ENCODE measurements around the gene PWWP2B. TPM values are rescaled to one million over a fixed set of nuclear protein-coding genes. Genes with fewer than 3 reads are reported as not detected.

The PWWP2B gene
- total and polyA plus RNA-seq, 2 donors (not counting 3 experiments of a cell fraction or from before 2014, with no cell fraction given) = 4.6 to 11.8 TPM

GRCh38 chr10:132418527-132419416, 21.8 kb downstream of the PWWP2B start:
- Histone ChIP-seq H2AFZ (ENCODE audit: low read depth, low read length) (no peak overlapping the region), H3K4me3 (replicated peaks in 1 of 3; ENCODE audit: insufficient read depth in 1 of 3, low read depth in 1 of 3, low read length in 3 of 3) (no peak overlapping the region), H3K9me1 (replicated peaks; ENCODE audit: control insufficient read depth, extremely low read depth, insufficient read depth, low read length) (no peaks in the 10 kb centered on the region), H4K20me1 (replicated peaks; ENCODE audit: control insufficient read depth, extremely low read depth, insufficient read depth, low read length) (no peaks in the 10 kb centered on the region), H3K79me2 (ENCODE audit: control insufficient read depth, insufficient read depth, low read length) (no peaks in the 10 kb centered on the region), H3K4me2 (ENCODE audit: insufficient read depth, low read length) (no peak overlapping the region), H3K9ac (replicated peaks; ENCODE audit: extremely low read depth, insufficient read depth, low read length) (no peak overlapping the region), H3K27me3 (ENCODE audit: control insufficient read depth in 2 of 2, insufficient read depth in 2 of 2, low read length in 2 of 2) (no peaks in the 10 kb centered on the region), H3K27ac (ENCODE audit: insufficient read depth, low read depth, low read length) (peak overlapping the region; percentile 21), H3K9me3 (replicated peaks; ENCODE audit: control insufficient read depth, insufficient read depth, low read length) (no peaks in the 10 kb centered on the region), H3K36me3 (ENCODE audit: control insufficient read depth in 2 of 2, extremely low read depth in 1 of 2, insufficient read depth in 2 of 2, low read length in 2 of 2) (no peaks in the 10 kb centered on the region), H3K4me1 (ENCODE audit: control insufficient read depth, extremely low read depth, insufficient read depth, low read length) (peaks cover 15% of the 10 kb centered on the region)
- dilution Hi-C loops (cut with MboI; ENCODE audit: extremely low pct_ligation_motif_present, low sequenced_read_pairs) (no loop called here), intact Hi-C loops (cut with micrococcal nuclease) (loop anchor here (1.0 kb wide), 1 partner anchor 10 kb away; no protein-coding TSS in a partner anchor)
- ChIA-PET POLR2A (no interaction called here), CTCF (interaction anchor here (1.2 to 1.4 kb wide), 2 partner anchors 9 to 26 kb away, joined by 3 read pairs; no protein-coding TSS in a partner anchor)
- FAIRE-seq (no peak), DNase-seq (ENCODE audit: low read depth, low spot score) (no peak)
- BruUV-seq (replicated peaks) = no TSS peak
- TF ChIP-seq JUN (IDR thresholded peaks at IDR 0.05; ENCODE audit: borderline replicate concordance, insufficient read depth, insufficient read length, low read depth) (no peak), POLR2AphosphoS5 (IDR thresholded peaks at IDR 0.05; ENCODE audit: insufficient read depth, low read depth, low read length) (no peak), CTCF (IDR thresholded peaks at IDR 0.05; ENCODE audit: extremely low read depth in 1 of 2, insufficient read depth in 1 of 2, low read depth in 1 of 2, low read length in 2 of 2) (no peak), EZH2 (IDR thresholded peaks at IDR 0.05; ENCODE audit: borderline replicate concordance, low read depth, low read length, severe bottlenecking) (no peak), GATA2 (IDR thresholded peaks at IDR 0.05; ENCODE audit: insufficient read depth, insufficient read length, low read depth, low read length) (no peak), FOS (IDR thresholded peaks at IDR 0.05; ENCODE audit: borderline replicate concordance, insufficient read depth, low read length) (no peak), MYC (IDR thresholded peaks at IDR 0.05; ENCODE audit: low read depth, low read length) (no peak), MAX (IDR thresholded peaks at IDR 0.05; ENCODE audit: insufficient read depth, insufficient read length) (no peak), POLR2A (IDR thresholded peaks at IDR 0.05; ENCODE audit: low read depth, low read length) (no peak)
